ENCODE measurements around the gene ATP5PB. TPM values are rescaled to one million over a fixed set of nuclear protein-coding genes. Genes with fewer than 3 reads are reported as not detected.

The ATP5PB gene
- total RNA-seq, 1 experiment from 2014 or later: 580 TPM

- peak; percentile 40 for DNase-seq (ENCODE audit: low spot score)
These were observed 58.3 kb downstream of the ATP5PB start for GRCh38 chr1:111507411-111508201.

- no peak for DNase-seq (ENCODE audit: low spot score)
These were observed 60.7 kb downstream of the ATP5PB start for GRCh38 chr1:111509997-111510375.

GRCh38 chr1:111511370-111511769 lies 62.1 kb downstream of the ATP5PB start:
- DNase-seq (ENCODE audit: low spot score): no peak

Other genes starting within 250 kb of the ATP5PB start
- 1.5 and 3.0 TPM in 2 replicates for gene DENND2D, start 248.8 kb upstream of the ATP5PB start, total RNA-seq (2014; rRNA removed; shearing (Covaris generic))
- gene CHI3L2, start 221.8 kb upstream of the ATP5PB start, total RNA-seq (2014; rRNA removed; shearing (Covaris generic)): not detected in 2 replicates
- gene CHIA, start 158.6 kb upstream of the ATP5PB start, total RNA-seq (2014; rRNA removed; shearing (Covaris generic)): not detected in 2 replicates
- gene OVGP1, start 21.7 kb upstream of the ATP5PB start, total RNA-seq (2014; rRNA removed; shearing (Covaris generic)): 0.25 TPM in 1 of 2 replicates, not detected in the other
- 62.6 TPM in 2 replicates for gene WDR77, start 208 bp upstream of the ATP5PB start, total RNA-seq (2014; rRNA removed; shearing (Covaris generic))
- gene C1orf162, start 24.5 kb downstream of the ATP5PB start, total RNA-seq (2014; rRNA removed; shearing (Covaris generic)): not detected in 2 replicates
- not detected in 2 replicates for gene ADORA3, start 54.2 kb downstream of the ATP5PB start, total RNA-seq (2014; rRNA removed; shearing (Covaris generic))
- not detected in 2 replicates for gene TMIGD3, start 54.2 kb downstream of the ATP5PB start, total RNA-seq (2014; rRNA removed; shearing (Covaris generic))
- gene RAP1A, start 170.3 kb downstream of the ATP5PB start, total RNA-seq (2014; rRNA removed; shearing (Covaris generic)): 20.0 and 32.4 TPM in 2 replicates